ENCODE results near the gene EBF3. TPM values are rescaled to one million over a fixed set of nuclear protein-coding genes. Genes with fewer than 3 reads are reported as not detected.

EBF3 gene
- polyA plus RNA-seq, 3 donors, result 1.6 to 2.0 (median 1.9) TPM

DNA sequence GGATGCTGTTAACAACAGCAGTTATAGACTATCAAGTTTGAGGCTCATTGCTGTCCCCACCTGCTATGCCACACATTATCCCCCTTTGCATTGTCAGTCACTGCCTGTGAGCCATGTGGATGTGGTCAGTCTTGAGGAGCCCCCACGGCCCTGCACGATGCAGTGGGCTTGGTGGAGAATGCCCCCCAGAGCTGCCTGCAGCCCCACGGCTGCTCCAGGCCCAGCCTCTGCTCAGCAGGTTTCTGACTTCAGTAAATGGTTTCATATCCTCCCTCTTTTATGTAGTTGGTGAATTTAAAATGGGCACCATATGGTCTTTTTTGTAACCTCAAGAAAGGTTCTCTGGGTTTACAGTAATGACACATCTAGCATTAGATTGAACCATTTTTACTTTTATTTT, 164.1 kb downstream of the EBF3 start:
- no peak for DNase-seq

DNA sequence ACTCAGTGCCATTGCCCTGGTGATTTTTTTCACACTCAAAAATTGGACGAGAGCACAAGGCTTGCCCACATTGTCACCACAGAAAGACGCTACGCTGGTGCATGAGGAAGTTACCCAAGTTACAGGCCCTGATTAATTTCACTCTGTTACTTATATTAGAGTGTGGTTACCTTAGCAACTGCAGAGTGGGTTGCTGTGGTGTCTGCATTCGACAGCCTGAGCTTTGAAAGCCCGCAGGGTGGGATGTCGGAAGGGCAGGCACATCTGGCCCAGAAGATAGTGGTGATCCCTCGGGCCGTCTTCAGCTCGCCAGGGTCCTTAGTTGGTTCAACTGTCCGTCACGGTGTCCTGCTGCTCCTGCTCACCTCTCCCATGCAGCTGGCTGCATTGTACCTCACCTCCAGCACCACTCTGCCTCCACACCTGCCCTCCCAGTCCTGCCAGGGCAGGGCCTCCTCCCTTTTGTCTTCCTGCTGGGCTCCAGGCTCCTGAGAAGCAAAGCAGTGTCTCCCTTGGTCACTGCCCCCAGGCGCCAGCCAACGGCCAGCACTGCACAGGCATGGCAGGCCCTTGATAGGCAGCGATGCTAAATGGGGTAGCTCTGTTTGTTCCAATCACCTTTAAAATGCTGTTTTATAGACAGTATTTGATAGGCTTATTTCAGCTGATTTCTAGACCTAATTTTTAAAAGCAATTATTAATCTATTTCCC, 167.2 kb downstream of the EBF3 start:
- no peak for DNase-seq

DNA sequence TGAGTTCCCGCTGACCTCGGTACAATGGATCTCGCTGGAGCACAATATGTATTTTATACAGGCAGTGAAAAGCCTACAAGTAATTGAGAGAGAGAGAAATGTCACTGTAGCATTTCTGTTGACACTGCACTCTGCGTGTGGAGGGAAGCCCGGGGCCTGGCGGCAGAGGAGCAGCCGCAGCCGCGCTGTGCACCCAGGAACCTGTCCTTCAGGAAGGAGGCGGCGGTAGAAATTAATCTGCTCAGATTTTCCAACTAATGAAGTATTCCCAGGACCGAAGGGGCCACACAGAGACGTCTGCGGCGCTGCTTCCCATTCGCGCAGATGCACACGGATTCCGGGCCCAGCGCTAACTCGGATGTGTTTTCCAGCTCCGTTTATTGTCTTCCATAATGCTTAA, 170.1 kb downstream of the EBF3 start:
- no peak for DNase-seq

GRCh38 chr10:129793479-129793878, 170.6 kb downstream of the EBF3 start:
- DNase-seq, result no peak

- no peak for DNase-seq
These were observed 171.2 kb downstream of the EBF3 start for GRCh38 chr10:129792864-129793263.

GRCh38 chr10:129792141-129792540, 171.9 kb downstream of the EBF3 start:
- no peak for DNase-seq

- no peak for DNase-seq
These were observed 173.2 kb downstream of the EBF3 start for GRCh38 chr10:129790715-129791446.

GRCh38 chr10:129788215-129788614, 175.9 kb downstream of the EBF3 start:
- no peak for DNase-seq

GRCh38 chr10:129787557-129787956, 176.5 kb downstream of the EBF3 start:
- DNase-seq, result no peak

- no peak for DNase-seq
These were observed 177.9 kb downstream of the EBF3 start for GRCh38 chr10:129786216-129786615.

DNA sequence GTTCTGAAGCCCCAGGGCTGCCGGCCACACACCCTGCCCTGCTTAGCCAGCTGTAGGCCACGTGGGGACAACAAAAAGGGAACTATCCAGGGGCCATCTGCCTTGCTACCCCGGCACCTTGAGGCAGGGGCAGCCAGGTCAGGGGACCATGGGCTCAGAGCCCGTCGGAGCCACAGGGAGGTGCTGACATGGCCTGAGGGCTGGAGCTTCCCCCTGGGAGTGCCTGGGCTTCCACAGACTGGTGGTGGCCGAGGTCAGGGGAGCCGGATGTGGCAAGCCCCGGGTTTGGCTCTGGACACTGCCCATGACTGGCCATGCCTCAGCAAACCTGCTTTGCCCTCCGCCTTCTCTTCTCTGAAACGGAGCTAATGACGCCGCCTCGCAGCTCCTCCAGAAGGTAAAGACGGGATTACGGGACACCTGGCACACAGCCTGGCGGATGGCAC, 178.5 kb downstream of the EBF3 start:
- no peak for DNase-seq

Other genes with a start within 250 kb of the EBF3 start
- gene C10orf143, start 146.6 kb upstream of the EBF3 start, polyA plus RNA-seq (ENCODE audit: insufficient read length in 3 of 3), result 1 to 10 TPM; 5.4 to 7.1 (median 6.9) TPM
- gene GLRX3, start 172.1 kb upstream of the EBF3 start, polyA plus RNA-seq (ENCODE audit: insufficient read length in 3 of 3), result 10 to 100 TPM; 78.1 to 83.2 (median 82.9) TPM

Data from renal pelvis (tissue), 4 donors.